ENCODE data around the gene SPATS2L. TPM values are rescaled to one million over a fixed set of nuclear protein-coding genes. Genes with fewer than 3 reads are reported as not detected.
A peak's percentile ranks its signal among the peaks of the same experiment; 100 is the strongest.

SPATS2L gene
- total RNA-seq, 1 donor from 2014 or later, result 120 TPM

DNA sequence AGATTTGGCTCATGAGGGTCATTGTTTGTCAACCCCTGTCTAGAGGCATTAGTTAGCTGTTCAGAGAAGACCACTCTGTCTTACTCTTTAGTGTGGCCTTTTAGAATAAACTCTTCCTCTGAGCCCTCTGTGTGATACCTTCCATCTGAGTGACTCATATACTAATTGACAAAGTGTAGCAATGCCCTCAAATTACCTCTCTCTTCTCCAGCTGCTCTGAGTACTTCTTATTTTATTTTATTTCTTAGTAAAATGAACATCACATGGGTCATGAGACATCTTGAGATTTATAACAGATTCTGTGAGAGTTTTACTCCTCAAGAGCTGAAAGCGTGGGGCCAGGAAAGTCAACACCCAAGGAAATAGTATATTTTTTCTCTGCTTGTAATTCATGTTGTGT, 136.0 kb downstream of the SPATS2L start:
- DNase-seq (ENCODE audit: low spot score), result no peak

DNA sequence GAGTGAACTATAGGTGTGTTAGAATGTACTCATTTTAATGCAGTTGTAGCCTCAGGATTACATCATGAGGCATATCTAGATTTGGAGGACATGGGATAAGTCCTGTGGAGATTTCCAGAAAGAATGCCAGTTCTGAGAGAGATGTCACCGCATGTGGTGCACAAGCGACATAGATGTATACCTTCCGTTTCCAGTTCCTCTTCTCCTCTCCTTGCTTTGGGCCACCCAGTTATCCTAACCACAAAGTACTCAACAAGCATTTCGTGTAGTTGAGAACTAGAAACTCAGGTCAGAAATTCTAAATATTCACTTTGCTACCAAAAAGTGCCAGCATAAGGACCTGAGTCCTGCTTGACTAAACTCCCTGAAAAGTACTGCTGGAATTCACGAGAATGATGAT, 136.9 kb downstream of the SPATS2L start:
- no peak for DNase-seq (ENCODE audit: low spot score)

DNA sequence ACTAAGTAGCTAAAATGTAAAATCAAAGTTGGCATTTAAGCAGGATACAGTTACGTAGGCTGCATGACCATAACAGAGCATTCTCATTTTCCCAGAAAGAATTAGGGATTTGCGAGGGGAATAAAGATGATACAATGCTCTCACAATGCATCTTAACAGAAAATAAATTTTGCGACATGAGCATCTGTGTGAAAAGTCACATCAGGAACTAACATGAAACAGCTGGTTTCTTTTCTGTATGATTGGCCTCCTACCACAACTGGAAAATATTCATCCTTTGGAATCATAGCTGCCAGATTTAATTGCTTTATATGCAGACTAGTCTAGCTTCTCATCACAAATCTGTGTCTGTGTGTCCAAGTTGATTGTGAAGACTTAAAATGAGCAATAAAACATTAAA, 137.4 kb downstream of the SPATS2L start:
- DNase-seq (ENCODE audit: low spot score), result no peak

DNA sequence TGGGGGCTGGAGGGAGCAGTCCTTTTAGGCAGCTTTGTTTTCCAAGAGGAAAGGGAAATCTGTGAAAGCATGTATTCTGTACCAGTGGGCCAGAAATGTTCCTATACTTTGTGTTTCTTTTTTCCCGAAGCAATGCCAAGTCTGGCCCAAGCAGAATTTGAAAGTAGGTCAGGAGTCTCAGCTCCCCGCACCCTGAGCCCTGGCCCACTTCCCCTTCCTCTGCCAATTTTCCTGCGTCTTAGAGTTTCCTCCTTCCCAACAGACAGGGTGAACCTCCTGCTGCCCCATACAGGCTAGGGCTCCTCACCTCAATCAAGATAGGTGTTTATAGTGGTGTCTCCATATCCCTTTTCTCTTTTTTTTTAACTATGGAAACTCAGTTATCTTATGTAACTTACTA, 138.0 kb downstream of the SPATS2L start:
- DNase-seq (ENCODE audit: low spot score), result no peak

DNA sequence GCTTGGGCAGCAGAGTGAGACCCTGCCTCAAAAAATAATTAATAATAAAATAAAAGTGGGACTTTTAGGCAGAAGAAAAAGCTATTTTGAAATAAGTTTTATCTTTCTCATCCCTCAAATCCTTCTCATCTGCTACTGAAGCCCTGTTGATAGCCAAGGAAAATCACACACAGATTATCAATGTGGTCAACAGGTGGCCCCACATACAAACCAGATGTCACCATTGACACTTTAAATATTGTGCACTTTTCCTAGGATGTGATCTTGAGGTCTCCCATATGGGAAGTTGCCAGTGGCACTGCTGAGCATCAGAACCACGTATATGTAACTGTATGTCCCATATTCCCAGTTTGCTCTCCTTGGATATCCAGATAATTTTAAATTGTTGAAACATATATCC, 138.8 kb downstream of the SPATS2L start:
- no peak for DNase-seq (ENCODE audit: low spot score)

DNA sequence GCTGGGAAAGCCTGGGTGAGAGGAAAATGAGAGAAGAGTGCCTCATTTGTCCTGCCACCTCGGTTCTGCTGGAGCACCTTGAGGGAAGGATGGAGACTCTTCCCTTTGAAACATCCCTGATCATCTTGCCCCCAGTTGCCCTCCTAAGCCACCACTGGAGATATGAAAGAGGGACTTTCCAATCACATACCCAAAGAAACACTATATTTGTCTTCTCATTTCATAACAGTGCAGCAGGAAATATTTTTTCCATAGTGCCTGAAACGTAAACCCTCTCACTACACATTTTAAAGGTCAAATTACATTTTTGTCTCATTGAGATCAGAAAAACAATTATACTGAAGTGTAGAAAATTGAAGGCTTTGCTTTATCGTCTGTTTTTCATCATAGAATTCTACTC, 140.1 kb downstream of the SPATS2L start:
- no peak for DNase-seq (ENCODE audit: low spot score)

DNA sequence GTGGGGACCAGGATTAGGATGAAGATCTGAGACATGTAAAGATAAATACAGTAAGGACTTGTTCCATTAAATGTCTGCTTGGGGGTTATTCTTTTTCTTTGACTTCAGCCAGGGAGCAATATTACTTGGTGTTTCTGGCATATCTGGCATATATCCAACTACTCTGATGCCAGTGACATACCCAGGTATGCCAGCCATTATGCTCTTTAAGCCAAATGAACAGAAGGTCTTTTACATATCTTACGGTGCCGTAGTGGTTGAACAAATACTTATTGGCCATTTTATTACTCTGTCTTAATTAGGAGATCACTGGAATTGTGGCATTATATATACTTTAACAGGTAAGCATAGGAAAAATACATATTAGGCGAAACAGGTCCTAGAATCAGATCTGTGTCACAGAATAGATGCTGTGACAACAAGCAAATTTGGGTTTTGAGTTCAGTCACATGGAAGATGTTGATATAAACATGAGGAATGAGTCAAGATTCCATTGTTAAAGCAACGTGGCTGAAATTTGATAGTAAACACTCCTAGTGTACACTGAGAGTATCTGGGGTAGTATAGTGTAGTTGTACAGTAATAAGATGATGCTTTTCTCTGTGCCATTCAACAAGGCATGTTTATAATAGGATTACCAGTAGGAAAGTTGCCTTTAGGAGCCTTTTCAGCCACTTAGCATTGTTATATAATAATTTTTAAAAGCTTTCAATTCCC, 140.8 kb downstream of the SPATS2L start:
- no peak for DNase-seq (ENCODE audit: low spot score)

DNA sequence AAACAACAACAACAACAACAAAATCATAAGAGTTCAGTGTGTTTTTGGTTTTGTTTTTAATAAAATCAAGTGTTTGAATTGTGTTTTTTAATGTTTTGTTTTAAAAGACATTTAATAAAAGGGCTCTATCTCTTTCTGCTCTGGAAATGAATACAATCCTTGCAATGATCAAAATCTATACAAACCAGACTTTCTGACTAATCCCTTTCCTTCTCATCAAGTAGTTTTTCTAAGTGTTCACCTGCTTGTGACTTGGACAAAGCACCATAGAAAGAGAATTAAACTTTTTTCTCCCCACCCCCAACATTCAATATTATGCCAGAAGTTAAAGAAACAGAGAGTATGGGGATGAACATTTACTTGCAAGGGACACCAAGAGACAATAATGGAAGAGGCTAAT, 142.0 kb downstream of the SPATS2L start:
- no peak for DNase-seq (ENCODE audit: low spot score)

DNA sequence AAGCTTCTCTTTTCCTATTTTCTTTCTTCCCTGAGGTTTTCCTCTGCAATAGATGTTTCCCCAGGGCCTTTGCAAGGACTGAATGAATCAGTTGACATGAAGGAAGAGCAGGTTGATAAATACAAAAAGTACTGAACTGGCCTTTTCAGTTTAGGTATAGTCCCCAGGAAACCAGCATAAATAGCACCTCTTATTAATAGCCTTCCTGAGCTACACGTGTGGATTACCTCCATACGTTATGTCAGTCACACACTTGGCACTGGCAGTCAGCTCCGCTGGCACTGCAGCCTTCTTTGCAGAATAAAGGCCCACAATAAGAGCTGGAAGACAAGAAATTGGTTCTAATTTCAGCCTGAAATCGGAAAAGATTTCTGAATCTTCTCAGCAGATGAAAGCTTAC, 142.7 kb downstream of the SPATS2L start:
- DNase-seq (ENCODE audit: low spot score), result no peak

DNA sequence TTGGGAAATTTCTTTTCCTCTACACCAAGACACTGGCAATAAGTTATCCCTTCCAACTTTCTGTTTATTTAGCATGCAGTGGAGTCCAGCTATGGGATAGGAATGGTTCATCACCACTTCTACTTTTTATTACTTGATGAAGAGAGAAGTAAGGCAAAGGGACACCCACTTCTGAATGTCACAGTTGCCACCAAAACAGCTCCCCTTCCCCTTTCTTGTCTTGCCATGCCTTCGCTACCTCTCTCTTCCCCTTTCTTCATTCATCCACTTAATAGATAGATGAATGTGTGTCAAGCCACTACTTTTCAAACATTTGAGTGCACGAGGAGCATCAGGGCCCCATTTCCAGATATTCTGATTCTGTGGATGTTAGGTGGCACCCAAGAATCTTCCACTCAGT, 143.8 kb downstream of the SPATS2L start:
- DNase-seq (ENCODE audit: low spot score), result no peak

DNA sequence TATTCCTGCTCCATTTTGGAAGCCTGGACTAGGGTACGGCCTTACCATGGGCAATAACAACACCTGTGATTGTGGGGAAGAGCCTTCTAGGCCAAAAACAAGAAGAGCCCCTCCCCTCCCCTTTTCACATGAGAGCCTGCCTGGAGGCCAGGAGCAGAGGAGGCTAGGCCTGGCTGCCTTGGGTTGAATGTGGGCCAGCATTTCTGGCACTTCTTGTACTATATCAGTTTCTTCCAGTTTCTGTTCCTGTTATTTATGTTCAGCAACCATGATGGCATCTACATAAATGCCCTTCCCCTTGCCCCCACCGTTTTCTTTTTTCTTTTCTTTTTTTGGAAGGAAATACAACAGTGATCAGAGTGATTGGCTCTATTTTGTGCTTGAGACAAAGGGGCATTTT, 145.0 kb downstream of the SPATS2L start:
- DNase-seq (ENCODE audit: low spot score), result no peak

DNA sequence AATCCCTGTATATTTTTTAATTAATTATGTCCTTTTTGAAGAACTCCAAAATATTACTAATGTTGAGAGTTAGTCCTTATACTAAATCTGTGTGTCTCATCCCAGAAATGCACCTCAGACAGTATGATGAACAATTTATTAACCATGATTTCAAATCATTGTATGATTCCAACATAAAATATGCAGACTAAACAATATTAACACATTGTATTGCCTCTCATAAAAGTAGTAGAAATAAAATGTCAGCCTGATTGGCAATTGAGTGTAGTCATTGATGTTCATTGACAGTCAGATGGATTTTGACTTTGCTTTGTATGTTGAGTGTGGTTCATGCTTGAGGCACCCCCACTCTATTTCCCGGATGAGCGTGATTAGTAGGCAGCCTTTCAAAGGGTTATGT, 145.9 kb downstream of the SPATS2L start:
- no peak for DNase-seq (ENCODE audit: low spot score)

DNA sequence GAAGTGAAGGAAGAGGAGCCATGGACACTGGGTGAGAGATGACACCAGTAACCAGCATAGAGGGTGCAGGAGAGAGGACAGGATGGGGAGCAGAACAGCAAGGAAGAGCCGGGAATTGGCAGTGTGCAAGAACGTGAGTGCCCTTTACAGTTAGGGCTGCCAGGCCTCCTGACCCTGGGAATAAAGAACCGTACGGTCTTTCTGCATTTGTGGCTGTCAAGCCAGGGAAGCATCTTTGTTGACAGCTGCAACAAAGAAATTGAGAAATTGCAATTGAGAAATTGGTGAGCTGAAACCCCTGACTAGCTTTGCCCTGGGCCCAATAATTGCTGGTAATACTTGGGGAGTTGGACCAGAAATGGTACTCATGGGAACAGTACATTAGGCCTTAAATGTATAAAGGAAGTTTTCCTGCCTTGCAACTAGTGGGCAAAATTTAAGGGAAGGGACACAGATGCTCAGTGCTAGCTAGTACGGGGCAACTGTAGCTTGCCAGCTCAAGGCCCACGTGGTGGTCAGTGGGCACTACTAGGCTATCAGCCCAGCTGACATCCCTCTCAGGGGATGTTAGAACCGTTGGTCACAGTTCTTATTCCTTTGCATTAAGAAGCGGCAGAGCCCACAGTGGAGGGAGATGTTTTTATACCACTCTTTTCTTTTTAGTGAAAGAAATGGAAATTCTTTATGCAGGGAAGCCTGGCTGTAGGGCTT, 146.8 kb downstream of the SPATS2L start:
- DNase-seq (ENCODE audit: low spot score), result no peak

DNA sequence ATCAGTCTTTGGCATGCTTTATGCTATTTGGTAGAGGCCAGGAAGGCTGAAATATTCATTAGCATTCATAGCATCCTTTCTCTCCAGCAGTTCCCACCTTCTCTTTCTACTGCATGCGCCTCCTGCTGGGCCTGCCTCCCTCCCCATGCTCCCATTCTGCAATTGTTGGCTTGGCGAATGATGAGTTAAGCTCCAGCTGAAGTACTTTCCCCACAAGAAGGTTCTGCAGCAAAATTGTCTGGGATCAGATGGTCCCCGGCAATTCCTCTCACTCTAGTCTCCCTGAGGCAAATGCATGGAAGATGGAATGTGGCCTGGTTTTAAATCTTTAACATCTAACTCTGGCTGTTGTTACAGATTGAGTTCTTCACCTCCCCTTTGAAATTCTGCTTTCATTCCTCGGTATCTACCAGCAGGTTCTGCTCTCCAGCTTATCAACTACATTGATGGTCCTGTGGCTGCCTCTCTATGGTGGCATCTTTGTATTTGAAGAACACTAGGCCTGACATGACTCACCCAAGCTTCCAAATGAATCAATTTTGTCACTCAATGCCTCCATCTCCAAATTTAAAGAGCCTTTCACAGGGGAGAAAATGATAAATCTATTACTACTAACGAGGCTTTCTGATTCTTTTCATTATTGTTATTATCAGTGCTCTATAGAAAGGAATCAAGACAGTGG, 147.5 kb downstream of the SPATS2L start:
- DNase-seq (ENCODE audit: low spot score), result no peak

DNA sequence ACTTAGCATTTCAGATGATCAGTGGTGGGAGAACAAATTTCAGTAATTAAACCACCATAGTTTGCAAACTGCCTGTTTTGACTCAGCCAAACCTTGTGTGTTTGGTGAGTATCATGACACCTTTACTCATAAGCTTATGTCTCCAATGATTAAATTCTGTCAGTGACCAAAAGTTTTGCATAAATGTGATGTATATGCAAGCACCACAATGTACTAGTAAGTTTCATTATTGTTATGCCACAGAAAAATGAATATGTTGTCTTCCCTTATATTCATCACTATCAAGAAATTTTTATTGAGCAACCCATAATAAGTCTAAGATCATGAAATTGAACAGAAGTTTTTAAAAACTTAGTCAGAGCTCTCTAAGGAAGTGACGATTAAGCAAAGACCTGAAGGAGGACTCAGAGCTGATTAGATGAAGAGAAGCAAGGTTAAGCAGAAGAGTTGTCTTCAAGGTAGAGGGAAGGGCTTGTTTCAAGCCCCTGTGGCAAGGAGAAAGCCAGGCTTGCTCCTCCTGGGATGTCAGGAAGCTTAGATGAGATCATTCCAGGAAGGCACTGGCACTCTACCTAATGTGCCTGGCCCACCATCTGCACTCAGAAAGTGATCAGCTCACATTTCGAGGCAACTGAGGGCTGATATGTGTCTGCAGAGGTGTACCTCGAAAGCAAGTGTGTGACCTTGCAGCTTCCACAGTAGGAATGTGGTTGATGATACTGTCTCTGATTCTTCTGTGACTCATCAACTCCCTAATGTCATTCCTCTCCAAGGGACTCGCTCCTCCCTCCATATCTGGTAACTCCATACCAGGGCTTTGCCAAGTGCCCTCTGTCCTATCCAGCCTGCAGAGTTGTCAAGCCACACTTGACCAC, 148.7 kb downstream of the SPATS2L start:
- no peak for DNase-seq (ENCODE audit: low spot score)

DNA sequence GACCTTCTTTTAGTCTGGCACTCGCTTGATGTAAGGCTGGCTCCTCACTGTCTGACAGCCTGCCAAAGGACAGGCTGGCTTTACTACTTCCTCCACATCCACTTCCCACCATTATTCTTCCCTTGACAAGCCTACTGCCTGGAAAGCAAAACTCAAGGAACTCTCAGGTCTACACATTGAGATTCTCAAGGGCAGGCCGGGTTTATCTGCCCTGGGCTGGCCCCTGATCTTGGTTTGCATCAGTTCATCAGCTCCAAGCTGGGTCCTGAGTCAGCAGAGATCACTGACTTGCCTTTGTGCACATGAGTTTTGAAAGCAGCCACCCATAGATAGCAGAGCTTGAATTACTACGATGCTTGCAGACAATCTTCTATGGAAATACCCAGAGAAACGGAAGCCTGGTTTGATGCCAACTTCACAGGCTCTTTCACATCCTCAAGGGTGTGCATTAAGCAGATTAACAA, 149.5 kb downstream of the SPATS2L start:
- peak; percentile 28 for DNase-seq (ENCODE audit: low spot score)

DNA sequence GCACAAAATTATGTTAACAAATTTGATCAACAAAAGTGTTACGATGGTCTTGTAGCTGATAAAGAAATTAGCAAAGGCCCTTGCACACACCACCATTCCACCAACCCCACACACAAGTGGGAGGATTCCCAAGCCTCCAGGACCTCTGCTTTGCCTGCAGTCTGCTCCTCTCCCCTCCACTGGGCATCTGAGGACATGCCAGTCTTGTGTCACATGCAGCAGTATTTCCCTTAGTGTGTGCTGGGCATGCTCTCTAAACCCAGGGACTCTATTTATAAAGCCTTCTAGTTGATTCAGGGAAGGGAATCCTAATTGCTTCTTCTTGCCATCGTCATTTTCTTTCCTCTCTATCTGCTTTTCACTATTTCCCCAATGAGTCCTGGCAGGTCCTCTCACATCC, 150.1 kb downstream of the SPATS2L start:
- no peak for DNase-seq (ENCODE audit: low spot score)

DNA sequence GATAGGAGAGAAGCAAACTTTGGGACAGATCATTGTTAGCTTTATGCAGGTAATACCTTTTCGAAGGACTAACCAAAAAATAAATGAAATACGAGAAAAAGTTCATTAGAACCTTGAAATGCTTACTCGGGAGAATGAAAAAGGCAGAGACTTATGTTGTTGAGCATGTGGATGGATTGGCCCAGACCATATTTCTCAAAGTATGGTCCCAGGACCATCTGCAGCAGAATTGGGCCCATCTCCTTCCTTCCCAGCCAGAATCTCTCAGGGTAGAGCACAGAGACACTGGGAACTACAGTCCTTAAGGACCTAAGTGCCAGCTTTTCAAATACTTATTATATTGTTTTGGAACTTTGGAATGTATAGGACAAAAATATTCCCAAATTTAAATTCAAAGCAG, 152.6 kb downstream of the SPATS2L start:
- no peak for DNase-seq (ENCODE audit: low spot score)

DNA sequence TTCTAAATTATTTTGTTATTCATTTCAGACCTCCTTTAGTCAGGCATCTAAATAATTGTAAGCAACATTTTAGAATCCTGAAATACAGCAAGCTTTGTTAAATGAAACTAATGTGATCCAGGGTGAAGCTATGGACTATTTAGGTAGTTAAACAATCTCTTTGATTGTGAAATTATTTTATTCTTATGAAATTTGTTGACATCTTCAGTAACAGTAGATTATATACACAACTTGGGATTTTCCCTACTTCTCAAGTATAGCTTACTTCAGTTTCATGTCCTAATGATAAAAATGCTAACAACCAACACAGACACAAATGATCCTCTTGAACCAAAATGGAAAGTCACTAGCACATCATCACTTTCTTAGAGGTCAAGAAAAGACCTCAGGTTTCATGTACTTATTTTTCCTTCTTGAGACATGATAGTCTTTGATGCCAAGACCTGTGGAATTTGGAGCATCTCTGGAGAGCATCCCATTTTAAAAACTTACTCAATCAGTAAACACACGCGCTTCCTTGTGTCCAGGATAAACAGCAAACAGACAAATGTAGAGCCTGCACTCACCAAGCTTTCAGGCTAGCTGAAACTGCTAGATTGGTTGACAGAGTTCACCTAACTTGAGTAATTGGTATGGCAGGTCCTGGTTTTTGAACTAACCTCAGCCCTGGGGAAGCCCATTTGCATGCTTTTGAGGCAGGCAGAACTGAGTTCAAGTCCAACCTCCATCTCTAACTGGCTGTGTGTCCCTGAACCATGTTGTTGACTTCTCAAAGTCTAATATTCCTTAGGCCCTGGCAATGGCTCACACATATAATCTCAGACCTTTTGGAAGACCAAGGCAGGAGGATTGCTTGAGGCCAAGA, 155.6 kb downstream of the SPATS2L start:
- no peak for DNase-seq (ENCODE audit: low spot score)

DNA sequence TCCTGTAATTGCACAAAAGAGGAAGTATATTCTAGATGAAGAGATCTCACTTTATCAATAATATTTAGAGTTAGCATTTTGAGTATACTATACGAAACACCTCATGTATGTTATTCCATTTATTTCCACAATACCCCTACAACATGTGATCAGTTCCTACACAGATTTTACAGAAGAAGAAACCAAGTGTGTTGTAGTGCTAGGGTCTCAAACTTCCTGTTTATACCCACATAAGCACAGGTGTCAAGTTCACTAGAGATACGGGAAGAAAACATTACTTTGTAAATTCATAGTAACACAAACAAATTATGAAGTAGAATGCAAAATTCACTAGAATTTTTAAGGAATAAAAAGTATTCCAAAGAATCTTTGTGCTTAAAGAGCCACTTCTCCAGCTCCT, 157.0 kb downstream of the SPATS2L start:
- no peak for DNase-seq (ENCODE audit: low spot score)

Measured in umbilical cord (tissue), 2 donors.